BJ (cell line): ENCODE data around the gene OR5K3. TPM values are rescaled to one million over a fixed set of nuclear protein-coding genes. Genes with fewer than 3 reads are reported as not detected.

Experiments
- CTCF ChIA-PET: fragments of 350-600 bp; formaldehyde crosslinking; extraction: SDS; loops from one replicate; lab custom pipeline; 2021; ENCODE audit warnings: antibody characterized with exemption, inconsistent platforms; lab: Yijun Ruan, JAX
- POLR2A ChIA-PET: fragments of 300-600 bp; sonication (Branson Sonifier 250); formaldehyde crosslinking; extraction: SDS; loops from one replicate; lab custom pipeline; 2021; ENCODE audit warnings: antibody characterized with exemption; lab: Charles Lee
- DNase-seq: peaks from one replicate; pipeline ENCODE4 v3.0.0-alpha.2; 2011; ENCODE audit warnings: low read depth
- H3K27me3 ChIP-seq: 2 replicates; pipeline ENCODE4 v1.6.0; 2011; ENCODE audit warnings: low read length; ENCODE audit not compliant: control insufficient read depth, insufficient read depth
- H3K36me3 ChIP-seq: 2 replicates; pipeline ENCODE4 v1.5.1; 2011; ENCODE audit warnings: low read length; ENCODE audit not compliant: control insufficient read depth, insufficient read depth
- H3K4me3 ChIP-seq: 2 replicates; pipeline ENCODE4 v1.5.1; 2011; ENCODE audit warnings: low read depth, mild to moderate bottlenecking, control low read depth, low read length
- CTCF ChIP-seq: IDR thresholded peaks from 2 replicates; pipeline ENCODE4 v1.5.1; 2011; ENCODE audit warnings: low read depth, mild to moderate bottlenecking, control low read depth, inconsistent platforms, low read length, moderate library complexity; ENCODE audit not compliant: insufficient read depth
- polyA minus RNA-seq: library from RNA; depleted of rRNA, polyadenylated mRNA; stranded (reverse); fragments of >200 nt; gene quantifications from 2 replicates; pipeline ENCODE4 v1.2.3, GENCODE V29; 2011; rRNA and poly(A)+ RNA removed
- polyA plus RNA-seq: library from polyadenylated mRNA; depleted of rRNA; stranded (reverse); fragments of >200 nt; gene quantifications from 2 replicates; pipeline ENCODE4 v1.2.3, GENCODE V29; 2011; rRNA removed

OR5K3 gene
- polyA plus RNA-seq: not detected in 2 replicates
- not detected in 2 replicates for polyA minus RNA-seq

- ChIA-PET POLR2A (no interaction called here), CTCF (no interaction called here)
- H3K36me3 ChIP-seq: no peaks in the 10 kb centered on the region
Measured at GRCh38 chr3:98390366-98390765, at the start of gene OR5K3. OR5K3 (plus strand) TSS chr3:98390666; CDS start chr3:98390666, 0 bp downstream.

GRCh38 chr3:98341758-98342157 lies 48.7 kb upstream of the OR5K3 start:
- Histone ChIP-seq H3K36me3 (no peaks in the 10 kb centered on the region), H3K27me3 (no peaks in the 10 kb centered on the region), H3K4me3 (no peak overlapping the region)
- CTCF ChIA-PET: interaction anchor here (1.7 kb wide), 1 partner anchor 12 kb away, joined by 7 read pairs; no protein-coding TSS in a partner anchor
- DNase-seq: no peak
- POLR2A ChIA-PET: no interaction called here
- no peak for TF ChIP-seq CTCF

More at GRCh38 chr3:98390366-98390765, at the start of gene OR5K3:
- DNase-seq: no peak
- H3K27me3 ChIP-seq: no peaks in the 10 kb centered on the region
- H3K4me3 ChIP-seq: no peak within 1 kb of the TSS
- TF ChIP-seq CTCF: no peak

- ChIA-PET CTCF (interaction anchor here (1.0 to 1.4 kb wide), 3 partner anchors 10 to 43 kb away, joined by 3 to 4 read pairs (median 3); no protein-coding TSS in a partner anchor), POLR2A (no interaction called here)
Measured at GRCh38 chr3:98343647-98344507, 46.6 kb upstream of the OR5K3 start.

GRCh38 chr3:98350082-98350481 lies 40.4 kb upstream of the OR5K3 start:
- H3K4me3 ChIP-seq: no peak overlapping the region
- no peaks in the 10 kb centered on the region for H3K27me3 ChIP-seq
- no peak for TF ChIP-seq CTCF
- ChIA-PET CTCF (interaction anchor here (1.9 kb wide), 1 partner anchor 20 kb away, joined by 5 read pairs; no protein-coding TSS in a partner anchor), POLR2A (no interaction called here)
- no peaks in the 10 kb centered on the region for H3K36me3 ChIP-seq
- DNase-seq: no peak

More at GRCh38 chr3:98343647-98344507, 46.6 kb upstream of the OR5K3 start:
- H3K36me3 ChIP-seq: no peaks in the 10 kb centered on the region
- no peaks in the 10 kb centered on the region for H3K27me3 ChIP-seq
- H3K4me3 ChIP-seq: no peak overlapping the region
- DNase-seq: no peak
- TF ChIP-seq CTCF: peak; percentile 59

GRCh38 chr3:98353554-98353953 lies 36.9 kb upstream of the OR5K3 start, which contains the start of gene OR5K4:
OR5K4 (plus strand) TSS chr3:98353854; CDS start chr3:98353854, 0 bp downstream.
- POLR2A ChIA-PET: no interaction called here
- TF ChIP-seq CTCF: no peak
- no peak within 1 kb of the TSS for H3K4me3 ChIP-seq
- no peak for DNase-seq
- CTCF ChIA-PET: no interaction called here
- no peaks in the 10 kb centered on the region for H3K27me3 ChIP-seq
- H3K36me3 ChIP-seq: no peaks in the 10 kb centered on the region
